Thoracic aorta (tissue), 2 donors: Measurements from ENCODE around the gene CASQ1. TPM values are rescaled to one million over a fixed set of nuclear protein-coding genes. Genes with fewer than 3 reads are reported as not detected.

Experiments
- ATAC-seq: fragments of 150-250 bp; one replicate; pipeline ENCODE4 v1.8.0; 2017; ENCODE audit warnings: low read depth; ENCODE audit not compliant: insufficient number of reproducible peaks, low FRiP score
- DNase-seq: peaks from one replicate; pipeline ENCODE4 v3.0.0-alpha.2; 2020; ENCODE audit warnings: low spot score
- H3K27ac ChIP-seq, 2 donors: fragments of 200-600 bp; sonication (generic); 1 replicate in 1 of 2; 2 replicates in 1 of 2; pipeline ENCODE4 v1.5.1; 2016; ENCODE audit warnings: mild to moderate bottlenecking in 2 of 2, moderate library complexity in 2 of 2
- H3K27me3 ChIP-seq: fragments of 200-600 bp; sonication (generic); replicated peaks from 2 replicates; pipeline ENCODE4 v1.6.0; 2016; ENCODE audit warnings: mild to moderate bottlenecking; ENCODE audit not compliant: insufficient read depth
- H3K36me3 ChIP-seq: fragments of 200-600 bp; sonication (generic); one replicate; pipeline ENCODE4 v1.5.1; 2016
- H3K4me1 ChIP-seq, 2 donors: fragments of 200-600 bp; sonication (generic); 1 replicate in 1 of 2; 2 replicates in 1 of 2; pipeline versions ENCODE4 v1.5.1 to v1.6.0; 2016; ENCODE audit warnings: low read depth in 2 of 2, mild to moderate bottlenecking in 1 of 2; ENCODE audit not compliant: control insufficient read depth in 1 of 2
- H3K4me3 ChIP-seq: fragments of 200-600 bp; sonication (generic); 2 replicates; pipeline ENCODE4 v1.5.1; 2016; ENCODE audit warnings: mild to moderate bottlenecking
- H3K9me3 ChIP-seq: fragments of 200-600 bp; sonication (generic); 2 replicates; pipeline ENCODE4 v1.5.1; 2016
- CTCF ChIP-seq: fragments of 200-600 bp; sonication (generic); IDR thresholded peaks from one replicate; pipeline ENCODE4 v1.5.1; 2019; ENCODE audit warnings: antibody characterized with exemption
- total RNA-seq, 2 donors: library from RNA; depleted of rRNA; stranded (reverse); fragments of >200 nt; gene quantifications; one replicate each; pipeline versions ENCODE4 v1.1.0 to v1.2.3, GENCODE V29; 2016

CASQ1 gene
- total RNA-seq, 2 donors from 2014 or later: 6.0 to 10.7 TPM

- TF ChIP-seq CTCF: no peak
- H3K4me1 ChIP-seq: no peaks in the 10 kb centered on the region
- H3K27ac ChIP-seq: no peak overlapping the region
- ATAC-seq: no peak
- DNase-seq: no peak
- H3K27me3 ChIP-seq: no peaks in the 10 kb centered on the region
- H3K36me3 ChIP-seq: peaks cover 72% of the 10 kb centered on the region
- no peaks in the 10 kb centered on the region for H3K9me3 ChIP-seq
- H3K4me3 ChIP-seq: no peak overlapping the region
These were observed 34.2 kb downstream of the CASQ1 start for GRCh38 chr1:160224606-160225005.

- H3K27me3 ChIP-seq: no peaks in the 10 kb centered on the region
- H3K4me1 ChIP-seq: no peaks in the 10 kb centered on the region
- TF ChIP-seq CTCF: no peak
- no peak overlapping the region for H3K4me3 ChIP-seq
- H3K9me3 ChIP-seq: no peaks in the 10 kb centered on the region
- ATAC-seq: no peak
- no peak for DNase-seq
- no peak overlapping the region for H3K27ac ChIP-seq
- peaks cover 73% of the 10 kb centered on the region for H3K36me3 ChIP-seq
These were observed 35.0 kb downstream of the CASQ1 start for GRCh38 chr1:160225345-160225744.

GRCh38 chr1:160226623-160227022 is 36.2 kb downstream of the CASQ1 start:
- no peaks in the 10 kb centered on the region for H3K9me3 ChIP-seq
- no peak for TF ChIP-seq CTCF
- DNase-seq (no peak), ATAC-seq (no peak)
- peaks cover 77% of the 10 kb centered on the region for H3K36me3 ChIP-seq
- H3K4me3 ChIP-seq: no peak overlapping the region
- H3K27me3 ChIP-seq: no peaks in the 10 kb centered on the region
- no peak overlapping the region for H3K27ac ChIP-seq
- H3K4me1 ChIP-seq: no peaks in the 10 kb centered on the region

- peaks cover 78% of the 10 kb centered on the region for H3K36me3 ChIP-seq
- H3K4me1 ChIP-seq: no peaks in the 10 kb centered on the region
- H3K27ac ChIP-seq: no peak overlapping the region
- no peaks in the 10 kb centered on the region for H3K9me3 ChIP-seq
- TF ChIP-seq CTCF: no peak
- H3K27me3 ChIP-seq: no peaks in the 10 kb centered on the region
- no peak overlapping the region for H3K4me3 ChIP-seq
- DNase-seq (no peak), ATAC-seq (no peak)
These were observed 36.7 kb downstream of the CASQ1 start for GRCh38 chr1:160227034-160227433.

GRCh38 chr1:160227561-160227960 is 37.2 kb downstream of the CASQ1 start:
- Histone ChIP-seq H3K36me3 (peaks cover 75% of the 10 kb centered on the region), H3K4me1 (no peaks in the 10 kb centered on the region), H3K4me3 (no peak overlapping the region), H3K27me3 (no peaks in the 10 kb centered on the region), H3K9me3 (no peaks in the 10 kb centered on the region), H3K27ac (no peak overlapping the region)
- TF ChIP-seq CTCF: no peak
- no peak for ATAC-seq
- DNase-seq: no peak
